Inflammatory macrophage (primary cell): Measurements from ENCODE around the gene PLEKHG4B.
A peak's percentile ranks its signal among the peaks of the same experiment; 100 is the strongest.
"Not testable (repeated sequence)": the region's sequence is repeated elsewhere in the genome, so short reads cannot be mapped to it uniquely, and the experiment has no call there.

Experiments
- DNase-seq, 2 donors: peaks; one replicate each; pipeline ENCODE4 v3.0.0-alpha.2; 2020 to 2022

PLEKHG4B gene

GRCh38 chr5:204966-205670 lies 113.2 kb downstream of the PLEKHG4B start:
- no peak for DNase-seq

DNA sequence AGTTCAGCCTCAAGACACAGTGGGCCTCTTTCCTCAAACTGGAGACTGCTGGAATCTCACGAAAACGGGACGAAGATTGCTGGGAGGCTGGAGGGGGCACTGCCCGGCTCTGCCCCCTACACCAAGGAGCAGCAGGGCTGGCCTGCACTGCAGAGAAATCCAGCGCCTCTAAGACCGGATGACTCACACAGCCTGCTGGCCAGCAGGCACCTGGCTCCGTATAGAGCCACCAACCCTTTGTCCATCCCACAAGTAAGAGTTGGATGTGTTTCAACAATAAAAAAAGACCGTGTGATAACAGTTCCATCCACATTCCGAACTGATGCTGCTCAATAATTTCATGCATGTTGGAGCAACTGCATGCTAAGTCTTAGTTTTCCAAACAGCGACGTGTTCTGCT lies 114.4 kb downstream of the PLEKHG4B start:
- DNase-seq = no peak

- DNase-seq = no peak
These were observed 115.1 kb downstream of the PLEKHG4B start for GRCh38 chr5:206927-207536.

DNA sequence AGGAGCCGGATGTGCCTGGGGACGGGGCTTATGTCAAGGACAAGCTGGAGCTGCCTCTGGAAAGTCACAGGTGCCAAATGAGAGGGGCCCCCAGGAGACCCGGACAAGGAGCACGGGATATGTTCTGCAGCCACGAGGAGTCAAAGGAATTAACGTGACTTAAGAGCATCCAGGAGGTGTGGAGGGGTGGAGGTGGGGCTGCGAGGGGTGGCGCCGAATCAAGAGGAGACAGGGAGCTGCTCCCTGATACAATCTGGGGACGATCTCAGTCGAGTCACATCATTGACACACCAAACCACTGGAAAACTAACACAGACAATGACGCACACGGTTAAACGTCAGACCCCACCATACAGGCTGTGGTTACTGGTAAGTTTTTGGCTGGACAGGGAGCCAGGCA lies 115.6 kb downstream of the PLEKHG4B start:
- no peak for DNase-seq

GRCh38 chr5:208449-209114 lies 116.6 kb downstream of the PLEKHG4B start:
- peak in 1 of 2 donors; percentile 9 for DNase-seq

- no peak for DNase-seq
These were observed 121.9 kb downstream of the PLEKHG4B start for GRCh38 chr5:213803-214395.

GRCh38 chr5:215256-215655 lies 123.3 kb downstream of the PLEKHG4B start:
- DNase-seq = not testable (repeated sequence)

- DNase-seq = not testable (repeated sequence)
These were observed 124.1 kb downstream of the PLEKHG4B start for GRCh38 chr5:216076-216475.

GRCh38 chr5:217494-218456 lies 125.8 kb downstream of the PLEKHG4B start, which contains the start of the genes CCDC127 and SDHA:
Gene CCDC127, minus strand, starts transcription at chr5:218153. Its CDS starts 1,304 bp downstream, at chr5:216849.
Gene SDHA, plus strand, starts transcription at chr5:218320. Its CDS starts 36 bp downstream, at chr5:218356.
- peak; percentile 96 for DNase-seq

GRCh38 chr5:218457-219291 lies 126.7 kb downstream of the PLEKHG4B start:
- DNase-seq = peak; percentile 48 to 56

DNA sequence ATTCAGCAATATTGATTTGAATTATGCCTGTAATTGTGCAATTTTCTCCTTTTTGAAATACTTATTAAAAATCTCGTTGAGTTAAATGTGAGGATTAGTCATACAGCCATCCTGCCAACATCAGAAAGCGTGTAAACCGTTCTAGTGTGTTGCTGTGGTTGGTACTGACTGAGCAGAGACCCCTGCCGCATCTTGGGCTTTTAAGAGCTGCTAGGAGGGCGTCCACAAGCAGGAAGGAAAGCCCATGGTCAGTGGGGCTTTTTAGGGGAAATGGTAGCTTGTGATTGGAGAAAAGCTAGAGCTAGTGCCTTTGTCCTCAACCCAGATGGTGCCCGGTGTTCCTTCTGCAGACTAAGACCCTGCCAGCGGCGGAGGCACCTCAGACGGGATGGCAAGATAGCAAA lies 127.5 kb downstream of the PLEKHG4B start:
- peak; percentile 4 to 11 for DNase-seq

- DNase-seq = no peak
These were observed 128.0 kb downstream of the PLEKHG4B start for GRCh38 chr5:219991-220390.

DNA sequence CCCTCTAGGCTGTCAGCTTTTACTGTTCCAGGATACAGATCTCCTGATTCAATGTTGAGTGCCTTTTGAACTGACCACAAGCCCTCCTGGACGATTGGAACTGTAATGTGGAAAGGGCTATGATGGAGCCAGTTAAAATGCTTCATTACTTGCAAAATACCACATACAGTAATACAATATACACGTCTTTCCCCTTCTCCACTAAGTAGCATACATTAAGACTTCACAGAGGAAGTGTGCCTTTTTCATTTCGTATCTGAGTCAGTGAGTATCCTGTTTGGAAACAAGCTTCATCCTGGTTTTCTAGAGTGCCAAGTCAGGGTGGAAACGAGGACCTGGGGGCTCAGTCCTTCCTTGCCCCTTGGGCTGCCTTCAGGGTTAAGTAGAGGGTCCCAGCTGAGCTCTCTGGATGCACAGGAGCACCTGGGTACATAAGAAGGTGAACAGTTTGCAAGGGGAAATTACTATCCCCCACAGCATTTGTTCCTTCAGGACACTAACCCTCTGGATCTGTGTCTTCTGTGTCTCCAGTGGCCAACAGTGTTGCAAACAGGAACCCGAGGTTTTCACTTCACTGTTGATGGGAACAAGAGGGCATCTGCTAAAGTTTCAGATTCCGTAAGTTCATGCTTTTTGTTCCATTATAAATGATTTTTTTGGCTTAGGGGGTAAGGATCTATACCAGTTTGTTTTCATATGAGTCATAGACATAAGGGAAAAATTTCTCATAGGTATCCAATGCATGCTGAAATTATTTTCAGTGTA lies 131.2 kb downstream of the PLEKHG4B start:
- peak; percentile 16 to 17 for DNase-seq

- no peak for DNase-seq
These were observed 131.8 kb downstream of the PLEKHG4B start for GRCh38 chr5:223791-224190.

DNA sequence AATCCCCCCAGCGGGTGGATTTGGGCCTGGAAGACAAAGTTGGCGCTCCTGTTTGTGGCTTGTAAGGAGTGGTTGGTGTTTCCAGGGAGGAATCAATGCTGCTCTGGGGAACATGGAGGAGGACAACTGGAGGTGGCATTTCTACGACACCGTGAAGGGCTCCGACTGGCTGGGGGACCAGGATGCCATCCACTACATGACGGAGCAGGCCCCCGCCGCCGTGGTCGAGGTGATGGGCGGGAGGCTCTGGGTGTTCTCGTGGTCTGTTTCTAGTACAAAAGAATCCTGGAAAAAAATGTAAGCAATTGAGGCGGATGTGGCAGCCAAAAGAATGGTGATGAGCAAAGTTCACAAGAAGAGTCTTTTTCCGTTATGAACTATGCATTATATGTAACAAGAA lies 133.4 kb downstream of the PLEKHG4B start:
- no peak for DNase-seq

DNA sequence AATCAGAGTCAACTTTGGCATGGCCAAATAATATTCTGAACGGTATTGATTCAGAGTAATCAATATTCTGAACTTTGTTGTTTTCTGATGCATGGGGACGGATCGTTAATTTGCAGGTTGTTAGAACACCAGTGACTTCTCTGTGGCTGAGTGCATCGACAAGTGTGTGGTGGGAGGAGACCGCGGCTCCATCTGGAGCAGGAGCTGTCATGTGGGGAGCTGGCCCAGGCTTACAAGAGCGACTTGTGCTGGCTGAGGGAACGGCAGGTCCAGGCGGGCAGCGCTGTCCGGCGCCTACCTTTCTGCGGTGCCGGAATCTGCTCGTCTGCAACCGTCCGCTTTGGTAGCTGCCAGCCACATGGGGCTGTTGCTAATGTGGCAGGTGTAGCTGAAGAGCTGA lies 135.4 kb downstream of the PLEKHG4B start:
- not testable (repeated sequence) for DNase-seq

- DNase-seq = no peak
These were observed 136.9 kb downstream of the PLEKHG4B start for GRCh38 chr5:228886-229285.

DNA sequence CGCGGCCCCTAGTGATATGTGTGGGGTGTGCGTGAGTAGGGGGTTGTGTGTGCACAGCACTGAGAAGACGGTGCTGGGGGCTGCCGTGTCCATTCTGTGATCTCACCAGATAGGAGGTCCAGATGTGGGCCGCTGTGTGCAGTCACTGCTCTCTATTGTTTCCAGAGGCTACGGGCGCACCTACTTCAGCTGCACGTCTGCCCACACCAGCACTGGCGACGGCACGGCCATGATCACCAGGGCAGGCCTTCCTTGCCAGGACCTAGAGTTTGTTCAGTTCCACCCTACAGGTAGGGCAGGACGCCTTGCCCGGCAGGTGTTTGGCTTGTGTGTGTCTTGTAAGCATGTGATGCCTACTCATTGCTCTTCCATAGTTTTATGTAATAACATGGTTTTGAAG lies 138.7 kb downstream of the PLEKHG4B start:
- DNase-seq = no peak

GRCh38 chr5:231661-232060 lies 139.7 kb downstream of the PLEKHG4B start:
- DNase-seq = no peak

DNA sequence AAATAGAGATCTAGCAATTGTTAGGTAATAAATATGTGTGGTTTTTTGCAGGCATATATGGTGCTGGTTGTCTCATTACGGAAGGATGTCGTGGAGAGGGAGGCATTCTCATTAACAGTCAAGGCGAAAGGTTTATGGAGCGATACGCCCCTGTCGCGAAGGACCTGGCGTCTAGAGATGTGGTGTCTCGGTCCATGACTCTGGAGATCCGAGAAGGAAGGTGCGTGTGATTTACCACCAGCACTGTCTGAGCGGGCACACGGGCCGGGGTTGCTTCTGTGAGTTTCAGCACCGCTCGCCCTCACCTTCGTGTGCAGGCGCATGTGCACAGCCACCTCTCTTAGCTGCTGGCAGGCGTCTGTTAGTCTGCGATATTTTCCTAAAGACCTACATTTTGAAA lies 141.5 kb downstream of the PLEKHG4B start:
- not testable (repeated sequence) for DNase-seq
